Loucy (cell line): ENCODE results near the gene KIF13A.

ENCODE experiments used
- EZH2phosphoT487 ChIP-seq: fragments of 200-600 bp; IDR thresholded peaks from 2 replicates; pipeline ENCODE4 v1.6.1; 2018; ENCODE audit warnings: antibody characterized with exemption, mild to moderate bottlenecking, moderate library complexity, borderline replicate concordance
- TF ChIP-seq, protein P1 (sequence below): fragments of 200-600 bp; sonication (generic); conservative IDR thresholded peaks from 2 replicates; pipeline ENCODE4 v1.5.1; 2014; ENCODE audit warnings: mild to moderate bottlenecking, antibody characterized with exemption, low read length

DNA sequence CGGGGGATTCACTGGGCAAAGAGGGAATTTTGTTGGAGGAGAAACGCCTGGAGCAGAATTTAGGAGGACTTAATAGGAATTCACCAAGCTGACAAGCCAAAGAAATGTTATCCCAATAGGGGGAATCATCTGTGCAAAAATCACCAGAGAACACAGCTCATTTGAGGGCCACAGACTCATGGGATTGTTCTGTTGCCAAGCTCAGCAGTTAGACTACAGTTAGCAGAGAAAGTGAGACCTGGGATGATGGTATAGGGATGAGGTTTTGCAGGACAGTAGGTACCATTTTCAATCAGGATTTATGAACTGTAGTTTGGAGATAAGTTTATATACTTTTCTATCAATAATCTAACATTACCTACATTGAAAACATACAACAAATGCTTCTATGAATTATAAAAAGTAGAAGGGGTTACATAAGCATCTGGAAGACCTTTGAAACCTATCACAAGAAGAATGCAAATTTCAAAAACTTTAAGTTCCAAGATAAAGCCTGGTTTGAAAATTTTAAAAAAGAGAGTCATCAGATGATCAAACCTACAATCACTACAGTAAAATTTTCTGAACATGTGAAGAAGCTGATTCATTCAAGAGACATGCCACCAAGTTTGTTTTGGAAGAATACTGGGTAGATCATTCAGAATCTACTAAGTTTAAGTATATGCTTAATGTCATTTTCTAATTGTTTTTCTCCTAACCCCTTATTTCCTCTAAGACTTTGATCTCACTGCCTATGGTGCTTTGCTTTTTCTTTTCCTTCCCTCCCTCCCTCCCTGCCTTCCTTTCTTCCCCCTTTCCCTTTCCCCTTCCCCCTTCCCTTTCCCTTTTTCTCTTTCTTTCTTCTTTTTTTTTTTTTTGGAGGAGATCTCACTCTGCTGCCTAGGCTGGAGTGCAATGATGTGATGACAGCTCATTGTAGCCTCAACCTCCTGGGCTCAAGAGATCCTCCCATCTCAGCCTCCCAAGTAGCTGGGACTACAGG, 81.5 kb downstream of the KIF13A start:
- TF ChIP-seq, protein P1, sequence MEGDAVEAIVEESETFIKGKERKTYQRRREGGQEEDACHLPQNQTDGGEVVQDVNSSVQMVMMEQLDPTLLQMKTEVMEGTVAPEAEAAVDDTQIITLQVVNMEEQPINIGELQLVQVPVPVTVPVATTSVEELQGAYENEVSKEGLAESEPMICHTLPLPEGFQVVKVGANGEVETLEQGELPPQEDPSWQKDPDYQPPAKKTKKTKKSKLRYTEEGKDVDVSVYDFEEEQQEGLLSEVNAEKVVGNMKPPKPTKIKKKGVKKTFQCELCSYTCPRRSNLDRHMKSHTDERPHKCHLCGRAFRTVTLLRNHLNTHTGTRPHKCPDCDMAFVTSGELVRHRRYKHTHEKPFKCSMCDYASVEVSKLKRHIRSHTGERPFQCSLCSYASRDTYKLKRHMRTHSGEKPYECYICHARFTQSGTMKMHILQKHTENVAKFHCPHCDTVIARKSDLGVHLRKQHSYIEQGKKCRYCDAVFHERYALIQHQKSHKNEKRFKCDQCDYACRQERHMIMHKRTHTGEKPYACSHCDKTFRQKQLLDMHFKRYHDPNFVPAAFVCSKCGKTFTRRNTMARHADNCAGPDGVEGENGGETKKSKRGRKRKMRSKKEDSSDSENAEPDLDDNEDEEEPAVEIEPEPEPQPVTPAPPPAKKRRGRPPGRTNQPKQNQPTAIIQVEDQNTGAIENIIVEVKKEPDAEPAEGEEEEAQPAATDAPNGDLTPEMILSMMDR: no peak
- TF ChIP-seq EZH2phosphoT487: no peak
